Tibial nerve (tissue), 4 donors: ENCODE results near the gene ZNF217.

Experiments used
- CTCF ChIP-seq, 5 experiments: fragments of 200-600 bp in 3 of 5; fragments of 450-650 bp in 2 of 5; sonication (generic) in 3 of 5; IDR thresholded peaks; one replicate each; pipeline ENCODE4 v1.5.1; 2016 to 2019; ENCODE audit warnings: antibody characterized with exemption in 5 of 5, mild to moderate bottlenecking in 3 of 5, moderate library complexity in 2 of 5
- EP300 ChIP-seq, 2 donors: sonication (generic); formaldehyde crosslinking; IDR thresholded peaks; one replicate each; pipeline ENCODE4 v1.6.1; 2017; ENCODE audit warnings: antibody characterized with exemption in 2 of 2, mild to moderate bottlenecking in 1 of 2
- POLR2A ChIP-seq, 2 donors: fragments of 450-650 bp; IDR thresholded peaks; one replicate each; pipeline ENCODE4 v1.6.1; 2017; ENCODE audit warnings: antibody characterized with exemption in 2 of 2, mild to moderate bottlenecking in 2 of 2, moderate library complexity in 2 of 2

- TF ChIP-seq CTCF (IDR thresholded peaks at IDR 0.05), result no peak
- TF ChIP-seq POLR2A (IDR thresholded peaks at IDR 0.05), result no peak
- TF ChIP-seq EP300 (IDR thresholded peaks at IDR 0.05), result no peak
Observed at GRCh38 chr20:53642196-53643030, 48.8 kb upstream of the ZNF217 start.
